K562 (cell line): ENCODE results near the gene ACSF3. TPM values are rescaled to one million over a fixed set of nuclear protein-coding genes. Genes with fewer than 3 reads are reported as not detected.
A peak's percentile ranks its signal among the peaks of the same experiment; 100 is the strongest.

Experiments
- CSDE1 ChIP-seq, 2 experiments: fragments of 450-650 bp; IDR thresholded peaks; 2 replicates each; pipeline ENCODE4 v1.6.1; 2016; ENCODE audit warnings: mild to moderate bottlenecking in 1 of 2
- CTCF ChIP-seq, 3 experiments: IDR thresholded peaks in 2 of 3; conservative IDR thresholded peaks in 1 of 3; 2 replicates each; pipeline ENCODE4 v1.5.1; 2011 to 2012; ENCODE audit warnings: low read length in 3 of 3, mild to moderate bottlenecking in 3 of 3, control low read depth in 2 of 3, improper control_type of control experiment in 1 of 3, inconsistent platforms in 1 of 3, low read depth in 1 of 3, mixed read lengths in 1 of 3, moderate library complexity in 1 of 3; ENCODE audit not compliant: insufficient read depth in 2 of 3
- GTF2F1 ChIP-seq: IDR thresholded peaks from 2 replicates; pipeline ENCODE4 v1.6.1; 2011; ENCODE audit warnings: low read depth, low read length, improper control_type of control experiment
- HMBOX1 ChIP-seq: sonication (generic); IDR thresholded peaks from 2 replicates; pipeline ENCODE4 v1.6.1; 2016
- KDM5B ChIP-seq: fragments of 200-600 bp; sonication (generic); IDR thresholded peaks from 2 replicates; pipeline ENCODE4 v1.6.1; 2012; ENCODE audit warnings: low read depth, mild to moderate bottlenecking, moderate library complexity, low read length, control low read depth, inconsistent platforms; ENCODE audit not compliant: insufficient replicate concordance
- LARP7 ChIP-seq: fragments of 450-650 bp; IDR thresholded peaks from 2 replicates; pipeline ENCODE4 v1.6.1; 2016
- MNT ChIP-seq, 2 experiments: fragments of 450-650 bp; conservative IDR thresholded peaks; 2 replicates each; pipeline ENCODE4 v1.6.1; 2017; ENCODE audit warnings: mild to moderate bottlenecking in 2 of 2, moderate library complexity in 2 of 2
- NUFIP1 ChIP-seq: fragments of 450-650 bp; IDR thresholded peaks from 2 replicates; pipeline ENCODE4 v1.6.1; 2018; ENCODE audit not compliant: partially characterized antibody
- OTX1 ChIP-seq: fragments of 450-650 bp; formaldehyde crosslinking; IDR thresholded peaks from 2 replicates; pipeline ENCODE4 v1.4.0; 2022; ENCODE audit warnings: mild to moderate bottlenecking
- PBX2 ChIP-seq, 2 experiments: IDR thresholded peaks in 1 of 2; conservative IDR thresholded peaks in 1 of 2; 2 replicates each; pipeline ENCODE4 v1.6.1; 2016; ENCODE audit warnings: low read depth in 2 of 2, mild to moderate bottlenecking in 1 of 2, missing compliant biosample characterization in 1 of 2, missing genetic modification characterization in 1 of 2, moderate library complexity in 1 of 2
- PHF20 ChIP-seq: fragments of 450-650 bp; IDR thresholded peaks from 2 replicates; pipeline ENCODE4 v1.6.1; 2018; ENCODE audit not compliant: partially characterized antibody
- PURB ChIP-seq: sonication (generic); formaldehyde crosslinking; IDR thresholded peaks from 2 replicates; pipeline ENCODE4 v1.9.0; 2021; ENCODE audit warnings: low read depth, mild to moderate bottlenecking, missing genetic modification reagents
- RAD51 ChIP-seq: fragments of 450-650 bp; IDR thresholded peaks from 2 replicates; pipeline ENCODE4 v1.7.1; 2016; ENCODE audit warnings: low read depth, mild to moderate bottlenecking, borderline replicate concordance
- SIN3A ChIP-seq, 2 experiments: fragments of 150-350 bp in 1 of 2; IDR thresholded peaks; 2 replicates each; pipeline ENCODE4 v1.6.1; 2011 to 2016; ENCODE audit warnings: borderline replicate concordance in 2 of 2, low read depth in 2 of 2, low read length in 2 of 2, mild to moderate bottlenecking in 2 of 2, moderate library complexity in 2 of 2; ENCODE audit not compliant: control insufficient read depth in 1 of 2
- SRSF9 ChIP-seq: fragments of 200-400 bp; formaldehyde crosslinking; IDR thresholded peaks from 2 replicates; pipeline ENCODE4 v1.6.1; 2017; ENCODE audit warnings: low read depth, low read length, borderline replicate concordance
- TEAD2 ChIP-seq: fragments of 450-650 bp; IDR thresholded peaks from 2 replicates; pipeline ENCODE4 v1.6.1; 2016; ENCODE audit warnings: missing genetic modification characterization, control low read depth, missing compliant biosample characterization
- XRCC3 ChIP-seq: fragments of 450-650 bp; IDR thresholded peaks from 2 replicates; pipeline ENCODE4 v1.6.1; 2017; ENCODE audit warnings: mild to moderate bottlenecking, moderate library complexity
- ZNF124 ChIP-seq: sonication (generic); formaldehyde crosslinking; IDR thresholded peaks from 2 replicates; pipeline ENCODE4 v1.8.1; 2022; ENCODE audit warnings: missing genetic modification reagents
- ZNF507 ChIP-seq: conservative IDR thresholded peaks from 2 replicates; pipeline ENCODE4 v1.6.1; 2017; ENCODE audit warnings: missing genetic modification characterization, missing compliant biosample characterization
- ZNF780A ChIP-seq: fragments of 250-450 bp; sonication (Bioruptor Pico); IDR thresholded peaks from 2 replicates; pipeline ENCODE4 v1.5.0; 2021; ENCODE audit warnings: mild to moderate bottlenecking
- polyA plus RNA-seq, 8 experiments: library from polyadenylated mRNA; depleted of rRNA in 4 of 8; stranded (reverse) in 5 of 8; unstranded in 3 of 8; fragments of >200 nt; fragmentation: Nextera tagmentation in 2 of 8; fragmentation: Illumina TruSeq in 1 of 8; extraction: Ambion mirVana in 2 of 8; extraction: Trizol in 1 of 8; gene quantifications; 2 replicates each; pipeline versions ENCODE4 v1.2.1 to v1.2.3, GENCODE V29; 2011 to 2014; ENCODE audit warnings: inconsistent platforms in 1 of 8, missing spikeins in 1 of 8
- total RNA-seq, 7 experiments: library from RNA; depleted of rRNA in 6 of 7; stranded (reverse); fragments of >200 nt in 6 of 7; fragmentation: Illumina TruSeq in 2 of 7; extraction: Trizol in 2 of 7; gene quantifications; 2 replicates each; pipeline versions ENCODE4 v1.2.1 to v1.2.3, GENCODE V29; 2011 to 2021; ENCODE audit warnings: low replicate concordance in 1 of 7

ACSF3 gene
- total and polyA plus RNA-seq, 9 of the 15 experiments (the other 6 are each of a cell fraction or from before 2014, with no cell fraction given) = 0.77 to 32.8 (median 14.7) TPM

GRCh38 chr16:89171216-89172170 is 77.8 kb downstream of the ACSF3 start, which contains the start of gene CDH15 (continued):
- TF ChIP-seq PBX2 (CRISPR knock-in tag; IDR thresholded peaks at IDR 0.05; ENCODE audit: low read depth) = peak; percentile 98
- peak; percentile 91 for TF ChIP-seq PBX2 (tag; conservative IDR thresholded peaks at IDR 0.05; ENCODE audit: low read depth)
- no peak for TF ChIP-seq KDM5B
- no peak for TF ChIP-seq LARP7
- TF ChIP-seq NUFIP1 = no peak
- TF ChIP-seq PHF20 = no peak
- TF ChIP-seq ZNF124 (CRISPR knock-in tag) = no peak
- no peak for TF ChIP-seq TEAD2
- no peak for TF ChIP-seq HMBOX1
- TF ChIP-seq SIN3A (IDR thresholded peaks at IDR 0.05; ENCODE audit: borderline replicate concordance in 2 of 2, control insufficient read depth in 1 of 2, low read depth in 2 of 2, low read length in 2 of 2) = 0 out of 4 replicates have a peak, but pooled peaks of 1 of the 2 experiments have one; percentile 29
- TF ChIP-seq OTX1 (CRISPR knock-in tag) = no peak
- no peak for TF ChIP-seq CSDE1 (IDR thresholded peaks at IDR 0.05)
- TF ChIP-seq SRSF9 = no peak
- TF ChIP-seq CTCF (IDR thresholded peaks at IDR 0.05 in 2 of 3, conservative IDR thresholded peaks at IDR 0.05 in 1 of 3; ENCODE audit: insufficient read depth in 2 of 3, low read depth in 1 of 3, low read length in 3 of 3) = 0 out of 6 replicates have a peak, but pooled peaks of 1 of the 3 experiments have one; percentile 1
- TF ChIP-seq ZNF507 = no peak
- no peak for TF ChIP-seq PURB
- peak in 1 of 2 experiments; percentile 92; a peak in 3 of 4 replicates for TF ChIP-seq MNT (conservative IDR thresholded peaks at IDR 0.05)
- no peak for TF ChIP-seq ZNF780A (CRISPR knock-in tag)
- TF ChIP-seq GTF2F1 = no peak
- no peak for TF ChIP-seq XRCC3
- TF ChIP-seq RAD51 = peak; percentile 41; the same call in 1 of the 2 replicates
